NCI-H1105 (cell line): Measurements from ENCODE around the gene BANP.
"Not testable (repeated sequence)": the region's sequence is repeated elsewhere in the genome, so short reads cannot be mapped to it uniquely, and the experiment has no call there.

Experiments
- DNase-seq: peaks from one replicate; lab custom pipeline; 2025; lab: John Stamatoyannopoulos, UW

Gene BANP

DNA sequence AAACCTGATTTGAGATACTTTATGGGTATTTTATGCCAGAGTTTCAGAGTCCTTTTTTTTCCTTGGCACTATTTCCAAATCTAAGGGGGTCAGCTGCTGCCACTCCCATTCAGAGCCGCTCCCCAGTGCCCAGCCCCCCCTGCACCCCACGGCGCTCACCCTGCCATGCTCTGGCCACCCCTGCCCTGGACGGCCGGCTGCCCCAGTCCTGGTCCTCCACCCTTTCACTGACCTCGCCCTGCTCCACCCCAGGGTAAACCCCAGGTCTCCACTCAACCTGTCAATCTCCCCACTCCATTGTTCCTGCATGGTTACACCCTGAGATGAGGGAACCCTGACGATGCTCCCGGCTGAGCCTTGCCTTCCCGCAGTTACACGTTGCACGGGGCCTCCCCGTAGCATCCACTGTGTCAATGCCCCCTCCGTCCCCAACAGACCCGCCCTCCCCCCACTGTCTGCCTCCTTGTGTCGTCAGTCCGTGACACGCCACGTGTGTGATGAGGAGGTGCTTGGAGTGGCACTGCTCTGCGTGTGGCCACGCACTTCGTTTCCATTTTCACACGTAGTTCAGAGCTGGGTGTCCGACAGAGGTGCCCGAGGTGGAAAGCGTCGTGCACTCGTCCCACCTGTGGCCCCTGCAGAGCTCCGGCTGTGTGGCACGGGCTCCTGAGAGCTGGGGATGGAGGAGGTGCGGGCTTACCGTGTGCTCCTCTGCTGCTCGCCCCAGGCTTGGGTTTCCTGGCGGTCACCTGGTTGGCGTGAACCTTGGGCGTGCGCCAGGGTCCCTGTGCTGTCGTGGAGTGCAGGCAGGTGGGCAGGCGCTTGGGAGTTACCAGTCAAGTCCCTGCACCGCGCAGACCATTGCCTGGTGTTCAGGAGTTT, 116.5 kb downstream of the BANP start:
- DNase-seq = no peak

DNA sequence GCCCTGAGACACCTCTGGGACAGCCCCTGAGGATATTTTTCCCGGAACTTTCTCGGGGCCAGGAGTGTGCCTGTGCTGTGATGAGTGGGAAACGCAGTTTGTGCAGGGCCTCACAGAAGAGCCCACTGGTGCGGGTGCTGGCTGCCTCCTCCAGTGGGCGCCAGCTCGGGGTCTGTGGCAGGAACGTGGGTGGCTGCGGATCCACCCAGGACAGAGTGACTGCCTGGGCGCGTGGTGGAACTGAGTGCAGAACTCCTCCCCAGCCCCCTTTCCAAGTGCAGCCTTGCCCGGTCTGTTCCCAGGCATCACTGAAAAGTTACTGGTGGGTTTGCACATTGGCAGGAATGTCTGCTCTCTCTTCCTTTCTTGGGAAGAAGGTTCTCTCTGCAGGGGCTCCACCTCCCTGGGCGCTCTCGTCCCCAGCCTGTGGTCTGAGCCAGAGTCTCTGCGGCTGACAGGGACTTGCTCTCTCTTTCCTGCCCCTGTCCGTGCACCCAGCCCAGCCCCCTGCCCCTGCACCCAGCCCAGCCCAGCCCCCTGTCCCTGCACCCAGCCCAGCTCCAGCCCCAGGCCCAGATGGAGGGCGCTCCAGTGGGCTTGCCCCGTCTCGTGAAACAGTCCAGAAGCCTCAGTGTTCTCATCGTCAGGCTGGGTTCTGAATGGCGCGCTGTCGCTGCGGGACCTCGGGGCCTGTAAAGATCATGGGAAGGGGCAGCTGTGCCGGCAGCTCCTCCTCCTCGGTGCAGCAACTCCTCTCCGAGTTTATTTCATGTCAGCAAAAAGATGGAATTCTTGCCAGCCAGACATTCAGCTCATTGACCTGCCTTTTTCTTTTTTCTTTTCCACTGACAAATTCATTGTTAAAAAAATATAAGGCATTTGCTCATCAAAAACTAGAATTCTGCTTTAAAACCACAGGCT, 117.5 kb downstream of the BANP start:
- no peak for DNase-seq

DNA sequence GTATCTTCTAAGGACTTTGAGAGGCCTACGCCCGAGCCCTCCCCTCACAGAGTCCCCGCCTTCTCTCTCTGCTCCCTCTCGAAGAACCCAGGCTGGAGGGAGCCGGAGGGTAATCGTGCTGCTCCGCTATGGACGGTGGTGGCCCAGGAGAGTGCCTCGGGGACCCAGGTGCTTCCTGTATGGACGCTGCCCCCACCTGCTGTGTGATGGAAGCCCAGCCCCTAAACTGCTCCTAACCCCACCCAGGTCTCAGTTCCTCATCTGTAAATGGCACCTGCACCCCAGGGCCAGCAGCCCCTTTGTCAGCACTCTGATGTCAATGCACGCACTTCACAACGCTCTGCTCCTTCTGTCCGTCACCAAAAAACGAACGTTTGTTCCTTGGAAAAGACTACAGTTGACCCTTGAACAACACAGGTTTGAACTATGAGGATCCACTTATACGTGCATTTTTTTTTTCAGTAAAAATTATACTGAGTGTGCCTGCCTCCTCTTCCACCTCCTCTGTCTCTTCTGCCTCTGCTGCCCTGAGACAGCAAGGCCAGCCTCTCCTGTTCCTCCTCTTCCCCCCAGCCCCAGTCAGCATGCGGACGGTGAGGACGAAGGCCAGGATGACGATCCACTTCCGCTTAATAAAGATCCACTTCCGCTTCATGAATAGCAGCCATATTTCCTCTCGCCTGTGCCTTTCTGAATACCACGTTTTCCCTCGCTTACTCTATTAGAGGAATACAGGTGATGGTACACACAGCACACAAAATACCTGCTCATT, 118.3 kb downstream of the BANP start:
- no peak for DNase-seq

DNA sequence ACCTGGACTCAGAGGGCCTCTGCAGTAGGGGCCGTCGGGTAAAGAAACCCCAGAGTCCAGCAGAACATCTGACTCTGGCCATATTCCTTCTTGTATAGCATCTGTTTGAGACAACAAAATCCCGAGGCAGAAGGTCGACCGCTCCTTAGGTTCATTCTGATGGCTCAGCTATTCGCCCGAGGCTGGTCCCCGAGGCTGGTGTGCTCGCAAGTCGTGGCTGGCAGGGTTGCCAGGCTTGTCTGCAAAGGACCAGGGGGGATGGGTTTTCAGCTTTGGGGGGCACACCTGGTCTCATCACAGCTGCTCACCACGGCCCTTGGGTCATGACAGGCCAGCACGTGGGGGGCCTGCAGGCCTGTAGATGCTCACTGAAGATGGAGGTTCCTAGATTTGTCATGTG, 119.1 kb downstream of the BANP start:
- DNase-seq = no peak

DNA sequence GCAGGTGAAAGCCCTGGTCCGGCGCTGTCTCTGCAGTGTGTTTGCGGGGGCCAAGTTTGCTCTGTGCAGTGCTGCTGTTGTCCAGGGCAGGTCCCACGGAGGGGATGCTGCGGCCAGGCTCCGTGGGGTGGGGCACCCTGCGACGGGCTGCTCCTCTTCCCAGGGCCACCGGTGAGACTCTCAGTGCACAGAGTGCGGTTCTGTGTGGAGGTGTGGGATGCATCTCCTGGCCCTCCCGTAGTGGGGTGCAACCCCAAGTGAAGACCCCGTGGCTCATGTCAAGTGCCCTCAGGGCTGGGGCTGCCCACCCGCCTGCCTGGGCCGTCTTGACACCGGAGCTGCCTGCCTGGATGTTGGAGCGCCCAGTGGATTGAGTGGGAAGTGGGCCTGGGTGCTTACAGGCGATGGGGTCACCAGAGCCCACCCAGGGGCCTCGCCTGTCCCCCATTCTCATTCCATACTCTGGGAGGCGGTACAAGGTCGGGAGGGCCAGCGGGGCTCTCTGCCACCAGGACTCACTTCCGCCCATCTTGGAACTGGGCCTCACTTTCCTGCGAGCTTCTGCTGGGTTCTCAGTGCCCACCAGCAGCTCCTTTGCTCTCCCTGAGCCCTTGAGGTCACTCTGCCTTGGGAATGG, 119.9 kb downstream of the BANP start:
- DNase-seq = no peak

DNA sequence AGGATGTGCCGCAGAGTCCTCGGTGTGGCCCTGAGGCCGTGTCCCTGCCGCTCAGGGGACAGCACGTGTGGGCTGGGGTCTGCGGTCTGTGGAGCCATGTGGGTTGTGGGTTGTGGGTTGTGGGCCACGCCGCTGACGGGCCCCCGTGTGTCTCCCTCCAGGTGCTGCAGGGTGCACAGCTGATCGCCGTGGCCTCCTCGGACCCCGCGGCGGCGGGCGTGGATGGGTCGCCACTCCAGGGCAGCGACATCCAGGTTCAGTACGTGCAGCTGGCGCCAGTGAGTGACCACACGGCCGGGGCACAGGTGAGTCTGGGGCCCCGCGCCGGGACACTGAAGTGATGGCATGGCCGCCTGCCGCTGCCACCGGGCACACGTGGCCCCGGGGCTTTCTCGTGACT, 120.7 kb downstream of the BANP start:
- no peak for DNase-seq

DNA sequence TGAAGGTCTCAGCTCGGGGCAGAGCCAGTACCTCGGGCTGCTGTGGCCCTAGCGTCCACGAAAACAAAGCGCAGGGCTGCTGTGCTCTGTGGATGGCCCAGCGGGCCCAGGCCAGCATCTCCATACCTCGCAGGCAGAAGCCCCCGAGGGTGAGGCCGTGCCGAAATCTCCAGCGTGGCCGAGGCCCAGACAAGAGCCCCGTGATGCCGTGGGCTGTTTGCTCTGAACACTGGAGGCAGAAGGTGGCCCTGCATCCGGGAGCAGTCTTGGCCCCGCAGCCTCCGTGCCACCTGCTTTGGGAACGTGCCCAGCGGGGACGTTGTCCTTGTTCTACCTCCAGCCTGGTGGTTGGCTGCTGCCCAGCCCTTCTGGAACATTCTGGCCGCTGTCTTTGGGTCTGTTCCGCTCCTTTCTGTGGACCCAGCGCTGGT, 121.4 kb downstream of the BANP start:
- no peak for DNase-seq

DNA sequence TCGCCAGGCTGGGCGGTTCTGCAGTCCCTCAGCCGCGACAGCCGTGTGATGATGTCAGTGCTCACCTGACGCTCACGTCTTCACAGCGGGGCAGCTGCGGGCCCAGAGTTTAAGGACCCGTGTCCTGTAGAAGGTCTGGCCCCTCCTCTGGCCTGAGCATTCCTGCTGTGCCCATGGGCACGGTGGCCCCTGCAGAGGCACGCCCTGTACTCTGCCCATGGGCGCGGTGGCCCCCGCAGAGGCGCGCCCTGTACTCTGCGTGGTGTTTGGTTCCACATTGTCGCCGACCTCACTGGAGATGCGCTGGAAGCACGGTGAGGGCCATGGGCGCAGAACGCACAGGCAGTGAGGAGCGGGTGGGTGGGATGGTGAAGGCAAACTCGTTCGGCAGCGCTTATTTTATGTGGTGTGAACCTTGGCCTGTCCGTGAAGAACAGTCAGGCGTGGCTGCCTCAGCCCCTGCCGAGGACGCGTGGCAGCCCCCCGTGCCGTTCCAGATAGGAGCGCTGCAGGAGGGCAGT, 122.0 kb downstream of the BANP start:
- DNase-seq = no peak

DNA sequence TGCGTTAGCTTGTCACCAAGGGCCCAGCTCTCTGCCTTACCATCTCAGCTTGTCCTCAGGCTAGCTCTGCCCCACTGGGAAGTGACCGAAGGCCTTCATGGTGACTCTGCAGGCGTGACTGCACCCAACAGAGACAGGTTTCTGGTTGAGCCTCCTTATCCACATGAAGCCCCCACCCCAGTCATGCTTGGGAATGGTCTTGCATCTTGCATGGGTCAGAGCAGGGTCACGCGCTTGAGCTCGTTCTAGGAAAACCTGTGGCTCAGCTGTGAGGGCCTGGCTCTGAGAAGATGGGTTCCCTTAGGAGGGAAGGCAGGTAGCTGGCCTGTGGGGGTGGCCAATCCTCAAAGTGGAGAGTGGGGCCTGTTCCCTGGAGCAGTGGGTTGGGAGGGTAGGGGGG, 122.8 kb downstream of the BANP start:
- DNase-seq = no peak

DNA sequence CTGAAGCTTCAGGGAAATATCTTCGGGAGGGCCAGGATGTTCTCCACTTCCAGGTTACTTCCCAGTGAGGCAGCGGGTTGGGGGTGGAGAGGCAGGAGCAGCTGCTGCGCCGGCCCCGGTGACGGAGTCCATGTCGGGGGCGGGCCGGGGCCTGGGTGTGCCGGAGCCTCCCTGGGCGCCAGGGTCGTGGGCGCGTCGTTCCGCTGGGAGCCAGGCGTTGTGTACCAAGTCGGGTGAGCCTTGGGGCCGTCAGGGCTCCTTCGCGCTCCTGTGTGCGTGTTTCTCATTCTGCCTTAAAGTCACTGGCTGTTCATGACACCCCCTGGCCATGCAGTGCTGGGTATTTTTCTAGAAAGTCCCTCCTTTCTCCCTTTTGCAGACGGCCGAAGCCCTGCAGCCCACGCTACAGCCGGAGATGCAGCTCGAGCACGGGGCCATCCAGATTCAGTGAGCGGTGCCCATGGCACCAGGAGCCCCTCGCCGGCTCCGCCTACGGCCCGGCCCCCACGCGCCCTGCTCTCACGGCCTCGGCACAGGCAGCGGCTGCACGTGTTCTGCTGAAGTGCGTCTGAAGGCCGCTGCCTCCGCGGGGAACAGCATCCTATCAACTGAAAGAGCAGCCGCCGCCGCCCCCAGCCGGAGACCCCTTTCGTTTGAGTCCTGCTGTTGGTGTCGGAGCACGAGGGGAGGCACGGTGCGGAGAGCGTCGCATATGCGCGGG, 125.1 kb downstream of the BANP start:
- DNase-seq = no peak

DNA sequence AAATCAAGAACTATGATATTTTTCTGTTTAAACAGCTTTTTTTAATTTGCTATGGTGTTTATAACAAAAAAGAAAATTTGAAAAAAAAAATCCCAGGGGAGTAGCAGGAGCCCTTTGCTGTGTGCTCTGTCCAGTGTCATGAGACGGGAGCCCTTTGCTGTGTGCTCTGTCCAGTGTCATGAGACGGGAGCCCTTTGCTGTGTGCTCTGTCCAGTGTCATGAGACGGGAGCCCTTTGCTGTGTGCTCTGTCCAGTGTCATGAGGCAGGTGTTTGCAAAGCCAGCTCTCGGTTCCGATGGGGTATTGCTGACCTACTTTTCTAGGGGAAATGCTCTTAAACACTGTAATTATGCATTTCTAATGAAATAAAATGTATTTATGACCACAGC, 125.7 kb downstream of the BANP start:
- DNase-seq = not testable (repeated sequence)

DNA sequence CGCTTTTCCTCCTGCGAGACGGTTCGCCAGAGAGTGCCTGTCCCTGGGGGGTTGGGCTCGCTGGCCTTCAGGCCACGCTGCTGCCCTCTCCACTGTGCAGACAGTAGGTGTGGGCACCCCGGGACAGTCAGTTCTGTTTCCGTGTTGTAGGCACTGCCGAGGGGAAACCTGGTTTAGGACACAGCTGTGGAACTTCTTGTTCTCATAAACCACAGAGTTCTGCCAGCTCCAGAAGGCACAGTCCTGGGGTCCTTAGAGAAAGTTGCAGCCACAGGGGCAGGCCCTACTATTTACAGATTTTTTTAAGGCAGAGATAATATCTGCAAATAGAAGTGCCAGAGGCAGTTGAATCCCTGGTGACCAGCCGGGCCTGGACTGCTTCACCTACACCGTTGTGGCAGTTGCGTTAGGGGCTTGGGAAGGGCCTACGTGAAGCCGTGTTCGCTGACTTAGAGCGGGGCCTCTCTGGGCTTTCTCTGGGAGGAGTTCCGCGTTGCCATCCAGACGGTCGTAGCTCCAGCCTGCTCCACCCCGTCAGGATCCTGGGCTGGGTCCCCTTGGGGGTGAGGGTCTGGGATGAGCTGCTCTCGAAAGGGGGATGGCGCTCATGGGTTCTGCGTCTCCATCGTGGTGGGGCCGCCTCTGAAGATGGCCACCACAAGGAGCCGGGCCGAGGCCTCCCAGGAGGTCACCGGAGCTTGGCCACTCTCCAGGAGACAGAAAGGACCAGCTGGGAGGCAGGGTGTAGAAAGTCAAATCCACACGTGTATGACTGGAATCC, 126.3 kb downstream of the BANP start:
- no peak for DNase-seq

DNA sequence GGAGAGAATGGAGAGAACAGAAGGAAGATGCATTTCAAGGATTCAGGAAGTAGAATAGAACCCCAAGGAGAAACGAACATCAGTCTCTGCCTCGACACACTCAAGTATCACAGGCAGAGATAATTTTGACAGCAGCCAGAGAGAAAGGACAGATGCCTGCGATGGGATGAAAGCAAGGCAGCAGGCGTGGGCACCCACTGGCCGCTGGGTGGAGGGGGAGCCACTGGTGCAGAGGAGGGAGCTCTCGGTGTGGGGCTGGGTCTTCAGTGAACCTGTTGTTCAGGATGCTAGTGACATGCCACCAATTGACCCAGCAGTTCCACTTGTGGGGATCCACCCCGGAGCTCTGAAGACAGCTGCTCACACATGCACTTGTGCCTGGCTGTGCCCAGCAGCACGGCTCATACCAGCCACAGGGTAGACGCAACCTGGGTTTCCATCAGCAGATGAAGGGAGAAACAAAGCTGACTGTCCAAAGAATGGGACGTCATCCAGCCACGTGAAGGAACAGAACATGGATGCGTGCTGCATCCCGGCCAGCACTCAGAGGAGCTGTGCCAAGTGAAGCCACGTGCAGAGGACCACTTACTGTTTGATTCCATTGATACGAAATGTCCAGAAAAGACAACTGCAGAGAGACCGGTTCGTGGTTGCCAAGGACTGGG, 127.0 kb downstream of the BANP start:
- DNase-seq = no peak

DNA sequence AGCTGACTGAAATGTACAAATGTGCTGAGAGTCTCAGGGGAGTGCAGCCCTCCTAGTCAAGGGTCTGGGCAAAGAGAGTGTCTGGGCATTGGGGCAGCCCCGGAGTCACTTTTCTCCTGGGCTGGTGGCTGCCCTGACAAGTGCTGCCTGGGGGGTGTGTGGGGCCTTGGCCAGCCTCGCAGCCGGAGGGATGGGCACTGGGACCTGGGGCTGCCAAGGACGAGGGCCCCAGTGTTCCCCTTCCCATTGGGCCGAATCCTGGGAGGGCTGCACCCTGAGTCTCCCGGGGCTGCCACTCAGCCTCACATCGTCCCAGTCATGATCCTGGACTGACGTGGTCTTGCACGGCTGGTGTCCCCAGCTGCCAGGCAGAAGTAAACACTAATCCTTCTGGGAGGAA, 132.3 kb downstream of the BANP start:
- DNase-seq = no peak

DNA sequence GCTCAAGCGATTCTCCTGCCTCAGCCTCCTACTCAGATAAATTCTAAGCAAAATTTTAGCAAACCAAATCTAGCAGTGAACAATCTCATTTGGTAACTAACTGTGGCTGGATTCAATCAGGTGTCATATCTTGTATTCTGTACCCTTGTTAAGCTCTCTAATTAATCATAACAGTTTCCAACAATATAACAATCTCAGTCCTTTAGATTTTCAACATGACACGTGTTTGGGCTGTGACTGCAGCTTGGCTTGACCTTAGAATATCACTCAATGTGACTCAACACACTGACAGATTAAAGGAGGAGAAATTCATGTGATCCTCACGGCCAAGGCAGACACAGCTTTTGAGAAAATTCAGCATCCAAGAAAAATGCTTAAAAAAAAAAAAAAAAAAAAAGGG, 133.6 kb downstream of the BANP start:
- no peak for DNase-seq

DNA sequence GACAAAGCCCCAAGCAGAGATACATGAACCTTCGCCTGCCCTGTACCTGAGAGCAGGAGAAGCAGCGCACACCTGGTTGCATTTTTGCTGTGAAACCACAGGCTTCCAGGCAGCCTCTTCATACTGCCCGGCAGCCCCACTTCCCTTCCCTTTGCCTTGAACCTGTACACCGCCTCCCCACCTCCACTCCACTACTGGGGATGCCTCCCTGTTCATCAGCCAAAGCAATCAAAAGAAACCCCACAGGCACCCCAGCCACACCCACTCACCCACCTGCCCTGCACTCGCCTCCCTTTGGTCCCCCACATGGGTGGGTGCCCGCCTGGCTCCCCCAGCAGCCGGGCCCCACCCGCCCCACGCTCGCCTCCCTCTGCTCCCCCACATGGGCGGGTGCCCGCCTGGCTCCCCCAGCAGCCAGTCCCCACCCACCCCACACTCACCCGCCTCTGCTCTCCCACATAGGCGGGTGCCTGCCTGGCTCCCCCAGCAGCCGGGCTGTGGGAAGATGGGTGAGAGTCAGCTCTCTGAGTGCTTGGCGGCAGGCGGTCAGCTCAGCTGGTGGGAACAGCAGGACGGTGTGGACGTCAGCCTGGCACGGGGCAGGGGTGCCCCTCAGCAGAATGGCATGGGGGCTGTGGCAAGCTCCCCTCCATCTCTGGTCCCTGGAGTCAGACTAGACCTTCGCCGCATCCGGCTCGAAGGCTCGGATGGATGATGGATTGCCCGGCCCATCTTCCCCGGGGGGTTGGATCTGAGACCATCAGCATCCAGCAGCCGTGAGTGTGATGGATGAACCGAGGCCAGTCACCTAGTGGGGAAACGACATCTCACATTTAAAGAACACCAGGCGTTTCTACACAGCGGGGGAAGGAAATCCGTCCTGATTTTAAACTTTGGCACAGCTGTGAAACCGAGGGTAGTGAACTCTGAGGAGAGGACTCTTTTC, 135.6 kb downstream of the BANP start:
- no peak for DNase-seq

DNA sequence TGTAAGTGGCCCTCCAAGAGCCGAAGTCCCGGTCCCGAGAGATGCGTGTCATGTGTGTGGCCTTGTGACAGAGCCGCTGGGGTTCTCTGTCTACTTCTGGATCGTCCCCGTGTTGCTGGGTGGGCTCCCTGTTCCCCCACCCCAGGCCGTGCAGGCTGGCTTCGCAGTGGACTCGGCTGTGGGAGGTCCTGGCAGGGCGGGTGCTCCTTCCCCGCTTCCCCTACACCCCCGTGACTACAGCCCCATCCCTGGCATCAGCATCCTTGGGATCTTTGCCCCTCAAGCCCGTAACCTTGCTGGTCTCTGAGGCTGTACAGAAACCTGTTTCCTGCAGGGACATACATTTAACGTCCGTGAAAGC, 136.3 kb downstream of the BANP start:
- no peak for DNase-seq

DNA sequence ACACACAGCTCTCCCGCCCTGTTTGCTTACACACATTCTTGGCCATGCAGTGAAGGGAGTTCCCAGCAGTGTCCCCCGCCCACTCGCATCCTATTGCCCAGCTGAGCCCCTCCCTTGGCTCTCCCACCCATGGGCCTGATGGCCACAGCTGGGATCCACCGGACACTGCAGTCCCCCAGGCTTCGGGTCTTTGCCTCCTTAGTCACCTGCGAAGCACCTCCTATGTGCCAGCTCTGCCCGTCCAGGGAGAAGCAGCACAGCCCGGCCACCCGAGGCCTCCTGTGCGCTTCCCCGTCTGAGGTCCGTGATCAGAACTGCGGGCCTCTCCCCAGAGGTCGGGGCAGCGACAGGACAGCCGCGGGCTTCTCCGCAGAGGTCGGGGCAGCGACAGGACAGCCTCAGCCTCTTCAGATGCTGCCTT, 136.9 kb downstream of the BANP start:
- DNase-seq = no peak
